ENCODE data around the gene CD8A. TPM values are rescaled to one million over a fixed set of nuclear protein-coding genes. Genes with fewer than 3 reads are reported as not detected.
"Not testable (repeated sequence)": the region's sequence is repeated elsewhere in the genome, so short reads cannot be mapped to it uniquely, and the experiment has no call there.

Gene CD8A
- polyA plus RNA-seq, 3 donors, result 0.25 to 0.30 (median 0.26) TPM

DNA sequence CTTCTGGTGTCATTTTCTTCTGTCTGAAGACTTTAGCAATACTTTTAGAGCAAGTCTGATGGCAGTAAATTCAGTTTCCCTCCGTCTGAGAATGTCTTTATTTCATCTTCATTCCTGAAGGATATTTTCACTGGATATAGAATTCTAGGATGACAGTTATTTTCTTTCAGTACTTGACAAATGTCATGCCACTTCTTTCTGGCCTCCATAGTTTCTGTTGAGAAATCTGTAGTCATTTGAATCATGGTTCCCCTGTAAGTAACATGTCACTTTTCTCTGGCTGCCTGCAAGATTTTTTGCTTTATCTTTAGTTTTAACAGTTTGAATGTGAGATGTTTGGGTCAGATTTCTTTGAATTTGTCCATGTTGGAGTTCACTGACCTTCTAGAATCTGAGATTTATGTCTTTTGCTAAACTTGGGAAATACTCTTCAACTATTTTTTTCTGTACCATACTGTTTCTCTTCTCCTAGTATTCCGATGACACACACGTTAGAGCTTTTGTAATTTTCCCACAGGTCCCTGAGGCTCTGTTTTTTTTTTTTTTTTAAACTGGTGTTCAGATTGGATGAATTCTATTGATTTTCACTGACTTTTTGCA, 40.4 kb downstream of the CD8A start:
- DNase-seq (ENCODE audit: extremely low read depth in 1 of 11, low read depth in 9 of 11, low spot score in 4 of 11), result no peak

DNA sequence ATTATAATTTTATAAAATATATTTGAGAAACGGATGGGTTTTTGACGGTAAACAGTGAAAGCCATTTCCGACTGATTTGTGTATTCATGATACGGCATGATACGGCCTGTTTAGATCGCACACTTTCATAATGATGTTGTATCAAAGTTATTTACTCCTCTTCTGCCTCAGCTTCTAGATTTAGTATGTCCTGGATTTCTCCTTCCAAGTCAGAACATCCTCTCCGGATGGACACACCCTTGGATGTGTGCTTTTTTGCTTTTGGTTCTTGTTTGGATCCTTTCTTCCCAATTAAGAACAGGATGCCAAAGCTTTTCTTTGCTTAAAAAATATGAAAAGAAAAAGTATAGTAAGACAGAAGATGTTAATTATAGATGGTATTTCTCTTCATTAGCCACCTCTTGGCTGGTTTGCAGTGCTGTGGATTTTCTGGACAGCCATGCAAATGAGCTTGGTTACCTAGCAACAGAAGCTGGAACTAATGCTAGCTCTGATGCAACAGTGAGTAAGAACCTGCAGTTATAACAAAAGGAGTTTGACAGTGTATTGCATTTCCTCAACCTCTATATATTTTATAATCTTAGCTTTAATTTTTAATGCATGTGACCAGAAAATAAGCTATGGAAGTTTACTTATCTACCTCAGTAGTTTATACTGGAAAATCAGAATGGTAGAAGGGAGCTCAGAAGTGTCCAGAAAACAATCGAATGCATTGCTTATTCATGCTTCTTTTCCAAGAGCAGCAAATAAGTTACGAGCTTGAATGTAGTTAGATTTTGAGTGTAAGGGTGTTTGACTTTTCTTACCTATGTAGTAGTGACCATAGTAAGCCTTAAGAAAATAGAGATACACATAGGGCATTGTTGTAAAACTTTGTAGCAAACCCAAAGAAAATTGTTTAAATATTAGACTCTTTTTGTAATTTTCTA, 42.7 kb downstream of the CD8A start:
- no peak for DNase-seq (ENCODE audit: extremely low read depth in 1 of 11, low read depth in 9 of 11, low spot score in 4 of 11)

DNA sequence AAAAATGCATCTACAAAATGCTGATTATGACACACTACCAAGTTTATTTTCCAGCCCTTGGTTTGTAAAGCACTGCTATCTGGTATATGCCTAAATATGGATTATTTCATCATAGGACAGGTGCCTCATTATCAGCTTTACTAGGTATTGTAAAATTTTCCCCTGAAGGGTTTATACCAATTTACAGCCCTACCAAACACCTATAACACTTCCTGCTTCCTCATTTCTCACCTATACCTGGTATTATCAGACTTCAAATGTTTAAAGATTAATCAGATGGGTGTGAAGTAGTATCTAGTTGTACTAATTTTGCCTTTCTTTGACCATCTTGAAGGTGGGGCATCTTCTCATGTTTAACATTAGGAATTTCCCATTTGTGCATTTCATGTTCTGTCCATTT, 43.8 kb downstream of the CD8A start:
- no peak for DNase-seq (ENCODE audit: extremely low read depth in 1 of 11, low read depth in 9 of 11, low spot score in 4 of 11)

DNA sequence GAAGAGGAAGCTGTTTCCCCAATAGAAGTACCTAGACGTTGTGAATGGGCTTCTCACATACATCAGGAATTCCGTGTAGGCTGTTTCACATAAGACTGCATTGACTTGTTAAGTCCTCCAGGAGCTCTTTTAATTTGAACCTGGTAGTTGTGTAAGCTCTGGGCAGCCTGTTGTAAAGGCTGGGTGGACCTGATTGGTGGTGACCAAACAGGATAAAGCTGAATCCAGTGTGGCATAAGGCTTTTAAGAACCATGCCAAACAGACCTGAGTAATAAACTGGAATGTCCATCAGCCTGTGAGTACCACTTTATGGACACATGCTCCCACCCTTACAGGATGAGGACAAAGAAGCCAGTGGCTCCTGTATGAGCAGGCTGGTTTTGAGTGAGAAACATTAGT, 46.6 kb downstream of the CD8A start:
- DNase-seq (ENCODE audit: extremely low read depth in 1 of 11, low read depth in 9 of 11, low spot score in 4 of 11), result no peak

DNA sequence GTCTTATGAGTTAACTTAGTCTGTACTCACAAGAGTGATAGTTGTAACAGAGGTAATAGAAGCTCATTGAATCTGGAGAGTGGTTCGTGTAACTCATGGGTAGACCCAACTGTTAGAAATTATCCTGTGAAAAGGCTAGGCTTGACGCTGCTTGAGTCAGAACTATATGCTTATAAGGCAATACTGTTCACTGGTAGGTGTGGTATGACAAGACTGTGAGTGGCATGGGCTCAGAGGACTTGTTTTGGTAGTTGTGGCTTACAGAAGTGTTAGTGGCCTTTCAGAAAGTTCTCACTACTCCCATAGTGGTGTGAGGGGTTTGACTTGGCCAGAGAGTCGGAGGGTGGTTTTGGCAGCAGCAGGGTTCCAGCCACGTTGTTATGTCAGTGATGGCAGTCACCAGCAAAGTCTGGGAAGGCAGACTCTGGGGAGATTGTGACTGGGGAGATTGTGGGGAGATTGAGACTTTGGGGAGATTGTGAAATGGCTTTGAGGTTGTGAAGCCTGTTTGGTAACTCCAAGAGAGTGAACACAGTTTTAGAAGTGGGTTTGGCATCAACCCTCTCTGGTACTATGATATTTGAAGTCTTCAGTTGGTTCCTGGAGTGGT, 48.7 kb downstream of the CD8A start:
- not testable (repeated sequence) for DNase-seq (ENCODE audit: extremely low read depth in 1 of 11, low read depth in 9 of 11, low spot score in 4 of 11)

DNA sequence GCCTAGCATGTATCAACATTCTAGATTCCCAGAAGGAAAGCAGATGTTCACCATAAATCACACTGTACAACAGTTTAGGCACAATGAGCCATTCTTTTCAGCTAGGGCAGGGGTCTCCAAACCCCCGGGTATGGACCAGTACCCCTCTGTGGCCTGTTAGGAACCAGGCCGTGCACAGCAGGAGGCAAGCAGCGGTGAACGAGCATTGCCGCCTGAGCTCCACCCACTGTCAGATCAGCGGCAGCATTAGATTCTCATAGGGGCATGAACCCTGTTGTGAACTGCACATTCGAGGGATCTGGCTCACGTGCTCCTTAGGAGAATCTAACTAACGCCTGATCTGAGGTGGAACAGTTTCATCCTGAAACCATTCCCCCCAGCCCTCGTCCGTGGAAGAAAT, 50.8 kb downstream of the CD8A start:
- not testable (repeated sequence) for DNase-seq (ENCODE audit: extremely low read depth in 1 of 11, low read depth in 9 of 11, low spot score in 4 of 11)

DNA sequence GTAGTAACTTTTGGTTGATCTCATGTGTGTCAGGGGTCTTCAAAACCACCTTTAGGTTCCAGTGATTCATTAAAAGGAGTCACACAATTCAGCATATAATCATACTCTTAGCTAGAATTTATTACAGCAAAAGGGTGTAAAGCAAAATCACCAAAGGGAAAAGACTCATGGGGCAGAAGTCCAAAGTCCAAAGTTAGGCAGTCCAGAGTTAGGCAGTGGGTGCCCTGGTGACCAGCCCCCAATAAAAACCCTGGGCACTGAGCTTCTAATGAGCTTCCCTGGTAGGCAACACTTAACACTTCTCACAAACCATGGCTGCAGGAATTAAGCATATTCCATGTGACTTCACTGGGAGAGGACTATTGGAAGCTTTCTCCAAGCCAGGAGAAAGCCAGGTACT, 51.2 kb downstream of the CD8A start:
- DNase-seq (ENCODE audit: extremely low read depth in 1 of 11, low read depth in 9 of 11, low spot score in 4 of 11), result not testable (repeated sequence)

DNA sequence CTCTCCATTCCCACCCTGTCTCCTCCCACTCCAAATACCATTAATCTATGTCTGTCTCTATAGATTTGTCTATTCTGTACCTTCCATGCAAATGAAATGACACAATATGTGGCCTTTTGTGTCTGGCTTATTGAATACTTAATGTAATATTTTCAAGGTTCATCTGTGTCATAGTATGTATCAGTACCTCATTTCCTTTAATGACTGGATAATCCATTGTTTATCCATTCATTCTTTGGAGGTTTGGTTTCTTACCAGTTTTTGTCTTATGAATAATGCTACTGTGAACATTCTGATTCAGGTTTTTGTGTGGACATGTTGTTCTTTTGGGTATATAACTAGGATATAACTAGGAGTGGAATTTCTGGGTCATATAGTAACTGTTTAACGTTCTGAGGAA, 55.8 kb downstream of the CD8A start:
- DNase-seq (ENCODE audit: extremely low read depth in 1 of 11, low read depth in 9 of 11, low spot score in 4 of 11), result not testable (repeated sequence)

Other genes starting within 250 kb of the CD8A start
- 100 to 1,000 TPM; 124 to 145 (median 141) TPM for gene CHMP3, start 227.5 kb downstream of the CD8A start, polyA plus RNA-seq (ENCODE audit: insufficient read length in 3 of 3)
- 10 to 100 TPM; 32.6 to 39.6 (median 37.0) TPM for gene RNF103, start 167.0 kb downstream of the CD8A start, polyA plus RNA-seq (ENCODE audit: insufficient read length in 3 of 3)
- 10 to 100 TPM; 57.4 to 65.4 (median 57.7) TPM for gene RMND5A, start 70.6 kb downstream of the CD8A start, polyA plus RNA-seq (ENCODE audit: insufficient read length in 3 of 3)
- gene CD8B, start 71.0 kb upstream of the CD8A start, polyA plus RNA-seq (ENCODE audit: insufficient read length in 3 of 3), result 1 to 10 TPM in 2 of 3 donors, under 1 TPM in 1; 0.73 to 1.5 (median 1.2) TPM
- 1 to 10 TPM; 1.5 to 3.5 (median 1.8) TPM for gene RGPD1, start 151.2 kb upstream of the CD8A start, polyA plus RNA-seq (ENCODE audit: insufficient read length in 3 of 3)
- gene PLGLB1, start 230.9 kb upstream of the CD8A start, polyA plus RNA-seq (ENCODE audit: insufficient read length in 3 of 3), result 10 to 100 TPM in 1 of 3 donors, 1 to 10 TPM in 2; 6.6 to 20.2 (median 8.6) TPM